K562 (cell line): ENCODE results near the gene WNK2. TPM values are rescaled to one million over a fixed set of nuclear protein-coding genes. Genes with fewer than 3 reads are reported as not detected.

Experiments
- CTCF ChIP-seq, 3 experiments: IDR thresholded peaks in 2 of 3; conservative IDR thresholded peaks in 1 of 3; 2 replicates each; pipeline ENCODE4 v1.5.1; 2011 to 2012; ENCODE audit warnings: low read length in 3 of 3, mild to moderate bottlenecking in 3 of 3, control low read depth in 2 of 3, improper control_type of control experiment in 1 of 3, inconsistent platforms in 1 of 3, low read depth in 1 of 3, mixed read lengths in 1 of 3, moderate library complexity in 1 of 3; ENCODE audit not compliant: insufficient read depth in 2 of 3
- KLF16 ChIP-seq: IDR thresholded peaks from 2 replicates; pipeline ENCODE4 v1.6.1; 2016; ENCODE audit warnings: antibody characterized with exemption
- MAZ ChIP-seq, 2 experiments: fragments of 450-650 bp in 1 of 2; sonication (generic) in 1 of 2; formaldehyde crosslinking; IDR thresholded peaks in 1 of 2; conservative IDR thresholded peaks in 1 of 2; 2 replicates each; pipeline versions ENCODE4 v1.4.0 to v1.5.0; 2020; ENCODE audit warnings: mild to moderate bottlenecking in 1 of 2, missing genetic modification reagents in 1 of 2
- NBN ChIP-seq: fragments of 450-650 bp; IDR thresholded peaks from 2 replicates; pipeline ENCODE4 v1.6.1; 2016; ENCODE audit warnings: low read depth, mild to moderate bottlenecking
- POLR2B ChIP-seq: fragments of 450-650 bp; IDR thresholded peaks from 2 replicates; pipeline ENCODE4 v1.6.1; 2018; ENCODE audit warnings: low read depth; ENCODE audit not compliant: partially characterized antibody
- RAD21 ChIP-seq, 2 experiments: fragments of 250-450 bp in 1 of 2; fragments of 450-650 bp in 1 of 2; sonication (Bioruptor Pico) in 1 of 2; formaldehyde crosslinking in 1 of 2; IDR thresholded peaks in 1 of 2; conservative IDR thresholded peaks in 1 of 2; 2 replicates each; pipeline versions ENCODE4 v1.4.0 to v1.8.0; 2020 to 2022; ENCODE audit warnings: mild to moderate bottlenecking in 2 of 2, moderate library complexity in 1 of 2
- RCOR1 ChIP-seq, 2 experiments: IDR thresholded peaks; 2 replicates each; pipeline ENCODE4 v1.6.1; 2012; ENCODE audit warnings: low read depth in 2 of 2, low read length in 2 of 2, borderline replicate concordance in 1 of 2, improper control_type of control experiment in 1 of 2
- SMC3 ChIP-seq: conservative IDR thresholded peaks from 2 replicates; pipeline ENCODE4 v1.6.1; 2011; ENCODE audit warnings: low read depth, low read length, improper control_type of control experiment; ENCODE audit not compliant: insufficient read depth
- polyA plus RNA-seq, 8 experiments: library from polyadenylated mRNA; depleted of rRNA in 4 of 8; stranded (reverse) in 5 of 8; unstranded in 3 of 8; fragments of >200 nt; fragmentation: Nextera tagmentation in 2 of 8; fragmentation: Illumina TruSeq in 1 of 8; extraction: Ambion mirVana in 2 of 8; extraction: Trizol in 1 of 8; gene quantifications; 2 replicates each; pipeline versions ENCODE4 v1.2.1 to v1.2.3, GENCODE V29; 2011 to 2014; ENCODE audit warnings: inconsistent platforms in 1 of 8, missing spikeins in 1 of 8
- total RNA-seq, 7 experiments: library from RNA; depleted of rRNA in 6 of 7; stranded (reverse); fragments of >200 nt in 6 of 7; fragmentation: Illumina TruSeq in 2 of 7; extraction: Trizol in 2 of 7; gene quantifications; 2 replicates each; pipeline versions ENCODE4 v1.2.1 to v1.2.3, GENCODE V29; 2011 to 2021; ENCODE audit warnings: low replicate concordance in 1 of 7

WNK2 gene
- total and polyA plus RNA-seq, 9 of the 15 experiments (the other 6 are each of a cell fraction or from before 2014, with no cell fraction given), result 0.36 to 3.3 (median 0.64) TPM; not detected in 2

- TF ChIP-seq RAD21 (CRISPR knock-in tag; conservative IDR thresholded peaks at IDR 0.05 in 1 of 2, IDR thresholded peaks at IDR 0.05 in 1 of 2) (peak in 1 of 2 experiments; percentile 63; a peak in 2 of 4 replicates), SMC3 (peak; percentile 54), CTCF (IDR thresholded peaks at IDR 0.05 in 2 of 3, conservative IDR thresholded peaks at IDR 0.05 in 1 of 3; ENCODE audit: insufficient read depth in 2 of 3, low read depth in 1 of 3, low read length in 3 of 3) (peak; percentile 83 to 94 (median 83)), RCOR1 (IDR thresholded peaks at IDR 0.05; ENCODE audit: borderline replicate concordance in 1 of 2, low read depth in 2 of 2, low read length in 2 of 2) (0 out of 4 replicates have a peak, but pooled peaks of 1 of the 2 experiments have one; percentile 26), MAZ (CRISPR knock-in tag; conservative IDR thresholded peaks at IDR 0.05 in 1 of 2, IDR thresholded peaks at IDR 0.05 in 1 of 2) (0 out of 4 replicates have a peak, but pooled peaks of 1 of the 2 experiments have one; percentile 40), NBN (no peak), KLF16 (peak; percentile 18; the same call in 1 of the 2 replicates), POLR2B (no peak)
Observed at GRCh38 chr9:93154293-93154903, 29.5 kb upstream of the WNK2 start (continued).
